ENCODE results near the gene PLCB2.
A peak's percentile ranks its signal among the peaks of the same experiment; 100 is the strongest.

Gene PLCB2

GRCh38 chr15:40340740-40341400 lies 33.1 kb upstream of the PLCB2 start, which contains the start of gene CCDC9B:
CCDC9B (minus strand) TSS chr15:40340939; CDS start chr15:40340819, 120 bp downstream.
- peak; percentile 47 for DNase-seq

GRCh38 chr15:40340038-40340739 lies 32.5 kb upstream of the PLCB2 start:
- DNase-seq: peak; percentile 49

- DNase-seq: no peak
Observed at GRCh38 chr15:40339621-40339945, 31.8 kb upstream of the PLCB2 start.

- no peak for DNase-seq
Observed at GRCh38 chr15:40338921-40339620, 31.3 kb upstream of the PLCB2 start.

GRCh38 chr15:40338041-40338657 lies 30.4 kb upstream of the PLCB2 start:
- peak; percentile 56 for DNase-seq

GRCh38 chr15:40337597-40337996 lies 29.9 kb upstream of the PLCB2 start:
- DNase-seq: no peak

GRCh38 chr15:40336744-40337122 lies 29.0 kb upstream of the PLCB2 start:
- DNase-seq: no peak

- DNase-seq: peak; percentile 79
Observed at GRCh38 chr15:40335938-40336743, 28.4 kb upstream of the PLCB2 start.

- DNase-seq: no peak
Observed at GRCh38 chr15:40334941-40335795, 27.4 kb upstream of the PLCB2 start.

- DNase-seq: no peak
Observed at GRCh38 chr15:40334541-40334940, 26.8 kb upstream of the PLCB2 start.

GRCh38 chr15:40333922-40334492 lies 26.3 kb upstream of the PLCB2 start:
- DNase-seq: no peak

GRCh38 chr15:40332113-40332781 lies 24.5 kb upstream of the PLCB2 start:
- DNase-seq: no peak

GRCh38 chr15:40331637-40332036 lies 23.9 kb upstream of the PLCB2 start:
- DNase-seq: no peak

GRCh38 chr15:40331026-40331425 lies 23.3 kb upstream of the PLCB2 start:
- DNase-seq: no peak

- DNase-seq: no peak
Observed at GRCh38 chr15:40330368-40330836, 22.7 kb upstream of the PLCB2 start.

- no peak for DNase-seq
Observed at GRCh38 chr15:40329804-40330203, 22.1 kb upstream of the PLCB2 start.

GRCh38 chr15:40328751-40329150 lies 21.0 kb upstream of the PLCB2 start:
- no peak for DNase-seq

- no peak for DNase-seq
Observed at GRCh38 chr15:40328176-40328575, 20.4 kb upstream of the PLCB2 start.

- no peak for DNase-seq
Observed at GRCh38 chr15:40327457-40327856, 19.7 kb upstream of the PLCB2 start.

GRCh38 chr15:40325700-40326099 lies 18.0 kb upstream of the PLCB2 start:
- no peak for DNase-seq

- no peak for DNase-seq
Observed at GRCh38 chr15:40325188-40325587, 17.5 kb upstream of the PLCB2 start.
